ENCODE results near the gene BSN.

Gene BSN, protein sequence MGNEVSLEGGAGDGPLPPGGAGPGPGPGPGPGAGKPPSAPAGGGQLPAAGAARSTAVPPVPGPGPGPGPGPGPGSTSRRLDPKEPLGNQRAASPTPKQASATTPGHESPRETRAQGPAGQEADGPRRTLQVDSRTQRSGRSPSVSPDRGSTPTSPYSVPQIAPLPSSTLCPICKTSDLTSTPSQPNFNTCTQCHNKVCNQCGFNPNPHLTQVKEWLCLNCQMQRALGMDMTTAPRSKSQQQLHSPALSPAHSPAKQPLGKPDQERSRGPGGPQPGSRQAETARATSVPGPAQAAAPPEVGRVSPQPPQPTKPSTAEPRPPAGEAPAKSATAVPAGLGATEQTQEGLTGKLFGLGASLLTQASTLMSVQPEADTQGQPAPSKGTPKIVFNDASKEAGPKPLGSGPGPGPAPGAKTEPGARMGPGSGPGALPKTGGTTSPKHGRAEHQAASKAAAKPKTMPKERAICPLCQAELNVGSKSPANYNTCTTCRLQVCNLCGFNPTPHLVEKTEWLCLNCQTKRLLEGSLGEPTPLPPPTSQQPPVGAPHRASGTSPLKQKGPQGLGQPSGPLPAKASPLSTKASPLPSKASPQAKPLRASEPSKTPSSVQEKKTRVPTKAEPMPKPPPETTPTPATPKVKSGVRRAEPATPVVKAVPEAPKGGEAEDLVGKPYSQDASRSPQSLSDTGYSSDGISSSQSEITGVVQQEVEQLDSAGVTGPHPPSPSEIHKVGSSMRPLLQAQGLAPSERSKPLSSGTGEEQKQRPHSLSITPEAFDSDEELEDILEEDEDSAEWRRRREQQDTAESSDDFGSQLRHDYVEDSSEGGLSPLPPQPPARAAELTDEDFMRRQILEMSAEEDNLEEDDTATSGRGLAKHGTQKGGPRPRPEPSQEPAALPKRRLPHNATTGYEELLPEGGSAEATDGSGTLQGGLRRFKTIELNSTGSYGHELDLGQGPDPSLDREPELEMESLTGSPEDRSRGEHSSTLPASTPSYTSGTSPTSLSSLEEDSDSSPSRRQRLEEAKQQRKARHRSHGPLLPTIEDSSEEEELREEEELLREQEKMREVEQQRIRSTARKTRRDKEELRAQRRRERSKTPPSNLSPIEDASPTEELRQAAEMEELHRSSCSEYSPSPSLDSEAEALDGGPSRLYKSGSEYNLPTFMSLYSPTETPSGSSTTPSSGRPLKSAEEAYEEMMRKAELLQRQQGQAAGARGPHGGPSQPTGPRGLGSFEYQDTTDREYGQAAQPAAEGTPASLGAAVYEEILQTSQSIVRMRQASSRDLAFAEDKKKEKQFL (N-terminal part only)

DNA sequence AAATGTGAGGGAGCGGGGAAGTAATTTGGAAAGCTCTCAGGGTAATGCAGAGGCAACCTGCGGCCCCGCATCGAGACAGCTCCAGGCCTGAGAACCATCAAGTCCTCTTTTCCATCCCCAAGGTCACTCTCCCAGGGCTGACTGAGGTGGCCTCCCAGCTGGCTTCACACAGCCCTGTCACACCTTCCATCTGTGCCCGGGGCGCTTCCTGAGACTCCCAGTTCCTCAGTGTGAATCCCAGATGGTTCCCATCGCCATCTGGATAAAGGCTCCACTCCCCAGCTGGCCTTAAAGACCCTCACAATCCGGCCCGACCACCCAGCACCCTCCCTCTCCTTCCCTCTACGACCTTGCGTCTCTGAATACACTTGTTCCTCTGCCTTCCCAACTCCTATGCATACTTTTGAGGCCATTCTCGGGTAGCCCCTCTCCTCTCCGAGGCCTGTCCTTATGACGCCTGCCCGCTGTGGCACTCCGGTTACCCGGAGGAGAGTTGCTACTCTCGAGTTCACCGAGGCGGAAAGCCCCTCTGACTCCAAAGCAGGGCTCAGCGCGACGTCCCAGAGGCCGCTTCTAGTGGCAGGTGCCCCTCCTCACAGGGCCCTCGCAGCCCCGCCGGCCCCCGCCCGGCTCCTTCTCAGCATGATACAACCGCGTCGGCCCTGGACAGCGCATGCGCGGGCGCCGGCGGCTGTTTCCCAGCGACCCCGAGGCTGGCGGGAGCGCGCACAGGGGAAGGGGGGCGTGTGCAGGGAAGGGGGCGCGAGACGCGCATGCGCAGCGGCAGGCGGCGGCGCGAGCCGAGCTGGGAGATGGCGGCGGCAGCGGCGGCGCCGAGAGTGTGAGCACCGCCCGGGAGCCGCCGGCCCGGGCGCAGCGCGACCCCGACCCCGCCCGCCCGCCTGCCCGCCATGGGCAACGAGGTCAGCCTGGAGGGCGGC, at the start of gene BSN:
Gene BSN (plus strand): TSS at position 786 of the 941 bp plus-strand sequence. CDS start 126 bp downstream, at position 912.
- Mint-ChIP-seq H3K4me3 (peak within 1 kb of the TSS; percentile 96 to 98 (median 96)), H3K4me1 (peaks cover 15% of the 10 kb centered on the region), H3K27ac (peak within 1 kb of the TSS; percentile 58 to 91 (median 88))

DNA sequence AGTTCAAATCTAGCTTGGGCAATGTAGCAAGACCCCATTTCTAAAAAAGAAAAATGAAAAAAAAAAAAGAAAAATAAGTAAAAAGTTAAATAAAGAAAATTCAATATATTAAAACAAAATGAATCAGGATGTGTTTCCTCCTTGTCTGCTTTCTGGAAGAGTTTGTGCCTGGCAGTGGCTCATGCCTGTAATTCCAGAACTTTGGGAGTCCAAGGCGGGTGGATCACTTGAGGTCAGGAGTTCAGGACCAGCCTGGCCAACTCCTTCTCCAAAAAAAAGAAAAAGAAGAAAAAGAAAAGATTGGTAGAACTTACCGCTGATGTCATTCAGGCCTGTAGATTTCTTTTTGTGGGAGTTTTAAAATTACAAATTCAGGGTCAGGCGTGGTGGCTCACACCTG, 47.4 kb upstream of the BSN start:
- no peak overlapping the region for H3K4me3 Mint-ChIP-seq
- H3K9me3 Mint-ChIP-seq, result no peaks in the 10 kb centered on the region
- peaks cover 8% of the 10 kb centered on the region for H3K4me1 Mint-ChIP-seq
- H3K27ac Mint-ChIP-seq, result no peak overlapping the region
- H3K27me3 Mint-ChIP-seq (ENCODE audit: low read depth), result no peaks in the 10 kb centered on the region
- TF ChIP-seq, protein P1, sequence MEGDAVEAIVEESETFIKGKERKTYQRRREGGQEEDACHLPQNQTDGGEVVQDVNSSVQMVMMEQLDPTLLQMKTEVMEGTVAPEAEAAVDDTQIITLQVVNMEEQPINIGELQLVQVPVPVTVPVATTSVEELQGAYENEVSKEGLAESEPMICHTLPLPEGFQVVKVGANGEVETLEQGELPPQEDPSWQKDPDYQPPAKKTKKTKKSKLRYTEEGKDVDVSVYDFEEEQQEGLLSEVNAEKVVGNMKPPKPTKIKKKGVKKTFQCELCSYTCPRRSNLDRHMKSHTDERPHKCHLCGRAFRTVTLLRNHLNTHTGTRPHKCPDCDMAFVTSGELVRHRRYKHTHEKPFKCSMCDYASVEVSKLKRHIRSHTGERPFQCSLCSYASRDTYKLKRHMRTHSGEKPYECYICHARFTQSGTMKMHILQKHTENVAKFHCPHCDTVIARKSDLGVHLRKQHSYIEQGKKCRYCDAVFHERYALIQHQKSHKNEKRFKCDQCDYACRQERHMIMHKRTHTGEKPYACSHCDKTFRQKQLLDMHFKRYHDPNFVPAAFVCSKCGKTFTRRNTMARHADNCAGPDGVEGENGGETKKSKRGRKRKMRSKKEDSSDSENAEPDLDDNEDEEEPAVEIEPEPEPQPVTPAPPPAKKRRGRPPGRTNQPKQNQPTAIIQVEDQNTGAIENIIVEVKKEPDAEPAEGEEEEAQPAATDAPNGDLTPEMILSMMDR (IDR thresholded peaks at IDR 0.05; ENCODE audit: unreplicated experiment in 3 of 3), result no peak
- H3K36me3 Mint-ChIP-seq (ENCODE audit: low read depth), result peaks cover 25% of the 10 kb centered on the region

More for the DNA sequence above, at the start of gene BSN:
- no peaks in the 10 kb centered on the region for H3K36me3 Mint-ChIP-seq (ENCODE audit: low read depth)
- H3K9me3 Mint-ChIP-seq, result no peaks in the 10 kb centered on the region
- peaks cover 36% of the 10 kb centered on the region for H3K27me3 Mint-ChIP-seq (ENCODE audit: low read depth)
- TF ChIP-seq, protein P1 (IDR thresholded peaks at IDR 0.05; ENCODE audit: unreplicated experiment in 3 of 3), result no peak

DNA sequence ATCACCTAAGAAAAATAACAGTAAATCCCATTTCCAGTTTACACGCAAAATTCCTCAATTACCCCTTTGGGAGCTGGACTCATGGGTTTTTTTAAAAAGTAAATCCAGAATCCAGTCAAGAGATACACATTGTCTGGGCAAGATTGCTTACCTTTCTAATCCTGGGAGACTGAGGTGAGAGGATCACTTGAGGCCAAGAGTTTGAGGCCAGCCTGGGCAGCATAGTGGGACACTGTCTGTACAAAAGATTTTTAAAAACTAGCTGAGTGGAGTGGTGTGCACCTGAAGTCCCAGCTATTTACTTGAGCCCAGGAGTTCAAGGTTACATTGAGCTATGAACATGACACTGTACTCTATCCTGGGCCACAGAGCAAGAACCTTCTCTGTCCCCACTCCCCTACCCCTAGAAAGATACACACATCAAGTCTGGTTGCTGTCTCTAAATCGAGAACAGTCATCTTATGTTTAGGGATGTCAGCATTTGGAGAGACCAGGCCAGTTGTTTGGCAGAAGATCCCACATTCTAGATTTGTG, 45.2 kb upstream of the BSN start:
- H3K27ac Mint-ChIP-seq, result peak overlapping the region in 1 of 3 experiments; percentile 47
- no peaks in the 10 kb centered on the region for H3K9me3 Mint-ChIP-seq
- no peak overlapping the region for H3K4me3 Mint-ChIP-seq
- H3K36me3 Mint-ChIP-seq (ENCODE audit: low read depth), result peaks cover 28% of the 10 kb centered on the region
- peaks cover 11% of the 10 kb centered on the region for H3K4me1 Mint-ChIP-seq
- H3K27me3 Mint-ChIP-seq (ENCODE audit: low read depth), result no peaks in the 10 kb centered on the region
- TF ChIP-seq, protein P1 (IDR thresholded peaks at IDR 0.05; ENCODE audit: unreplicated experiment in 3 of 3), result no peak

DNA sequence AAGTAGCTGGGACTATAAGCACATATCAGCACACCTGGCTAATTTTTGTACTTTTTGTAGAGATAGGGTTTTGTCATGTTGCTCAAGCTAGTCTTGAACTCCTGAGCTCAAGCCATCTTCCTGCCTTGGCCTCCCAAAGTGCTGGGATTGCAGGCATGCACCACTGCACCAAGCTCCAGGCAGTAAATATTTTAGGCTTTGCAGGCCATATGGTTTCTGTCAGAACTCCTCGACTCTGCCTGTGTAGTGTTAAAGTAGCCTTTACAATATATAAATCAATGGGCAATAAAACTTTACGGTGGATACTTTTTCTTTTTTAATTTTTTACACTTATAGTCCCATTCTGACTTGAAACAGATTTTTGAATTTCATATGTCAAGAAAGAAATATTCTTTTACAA, 42.6 kb upstream of the BSN start:
- peaks cover 9% of the 10 kb centered on the region for H3K4me1 Mint-ChIP-seq
- no peaks in the 10 kb centered on the region for H3K9me3 Mint-ChIP-seq
- TF ChIP-seq, protein P1 (IDR thresholded peaks at IDR 0.05; ENCODE audit: unreplicated experiment in 3 of 3), result no peak
- H3K4me3 Mint-ChIP-seq, result no peak overlapping the region
- no peak overlapping the region for H3K27ac Mint-ChIP-seq
- H3K36me3 Mint-ChIP-seq (ENCODE audit: low read depth), result peaks cover 44% of the 10 kb centered on the region
- H3K27me3 Mint-ChIP-seq (ENCODE audit: low read depth), result peaks cover 3% of the 10 kb centered on the region

Measured in nephron (organoid).